Measurements from ENCODE around the gene GREM2.

Gene GREM2

GRCh38 chr1:240484804-240485443, 127.0 kb downstream of the GREM2 start:
- DNase-seq (ENCODE audit: low spot score), result no peak
- no peak for TF ChIP-seq CTCF (IDR thresholded peaks at IDR 0.05; ENCODE audit: extremely low read depth, insufficient read depth, missing control alignments)
- in situ Hi-C loops (cut with MboI; ENCODE audit: low pct_unique_long_range_greater_than_20kb, low sequenced_read_pairs, unreplicated experiment), result no loop called here

GRCh38 chr1:240478536-240478935, 133.4 kb downstream of the GREM2 start:
- no peak for TF ChIP-seq CTCF (IDR thresholded peaks at IDR 0.05; ENCODE audit: extremely low read depth, insufficient read depth, missing control alignments)
- DNase-seq (ENCODE audit: low spot score), result no peak
- in situ Hi-C loops (cut with MboI; ENCODE audit: low pct_unique_long_range_greater_than_20kb, low sequenced_read_pairs, unreplicated experiment), result no loop called here

- TF ChIP-seq CTCF (IDR thresholded peaks at IDR 0.05; ENCODE audit: extremely low read depth, insufficient read depth, missing control alignments), result no peak
- no peak for DNase-seq (ENCODE audit: low spot score)
- in situ Hi-C loops (cut with MboI; ENCODE audit: low pct_unique_long_range_greater_than_20kb, low sequenced_read_pairs, unreplicated experiment), result no loop called here
Observed at GRCh38 chr1:240475832-240476231, 136.1 kb downstream of the GREM2 start.

- no peak for TF ChIP-seq CTCF (IDR thresholded peaks at IDR 0.05; ENCODE audit: extremely low read depth, insufficient read depth, missing control alignments)
- no peak for DNase-seq (ENCODE audit: low spot score)
- in situ Hi-C loops (cut with MboI; ENCODE audit: low pct_unique_long_range_greater_than_20kb, low sequenced_read_pairs, unreplicated experiment), result no loop called here
Observed at GRCh38 chr1:240474133-240474614, 137.8 kb downstream of the GREM2 start.

GRCh38 chr1:240468656-240469055, 143.3 kb downstream of the GREM2 start:
- no peak for DNase-seq (ENCODE audit: low spot score)
- TF ChIP-seq CTCF (IDR thresholded peaks at IDR 0.05; ENCODE audit: extremely low read depth, insufficient read depth, missing control alignments), result no peak
- in situ Hi-C loops (cut with MboI; ENCODE audit: low pct_unique_long_range_greater_than_20kb, low sequenced_read_pairs, unreplicated experiment), result no loop called here

- TF ChIP-seq CTCF (IDR thresholded peaks at IDR 0.05; ENCODE audit: extremely low read depth, insufficient read depth, missing control alignments), result no peak
- DNase-seq (ENCODE audit: low spot score), result no peak
- in situ Hi-C loops (cut with MboI; ENCODE audit: low pct_unique_long_range_greater_than_20kb, low sequenced_read_pairs, unreplicated experiment), result no loop called here
Observed at GRCh38 chr1:240467895-240468294, 144.1 kb downstream of the GREM2 start.

Data from GM13977 (cell line).